OCI-LY7 (cell line): ENCODE data around the gene C11orf54.

ENCODE experiments used
- EZH2phosphoT487 ChIP-seq: fragments of 200-600 bp; sonication (generic); IDR thresholded peaks from 2 replicates; pipeline ENCODE4 v1.6.1; 2018; ENCODE audit warnings: low read depth, borderline replicate concordance, mild to moderate bottlenecking, mixed run types, antibody characterized with exemption, low read length, moderate library complexity, mixed read lengths
- TF ChIP-seq, protein P1 (sequence below): fragments of 200-600 bp; sonication (generic); conservative IDR thresholded peaks from 2 replicates; pipeline ENCODE4 v1.5.1; 2014; ENCODE audit warnings: mild to moderate bottlenecking, antibody characterized with exemption, low read length, moderate library complexity, mixed read lengths

DNA sequence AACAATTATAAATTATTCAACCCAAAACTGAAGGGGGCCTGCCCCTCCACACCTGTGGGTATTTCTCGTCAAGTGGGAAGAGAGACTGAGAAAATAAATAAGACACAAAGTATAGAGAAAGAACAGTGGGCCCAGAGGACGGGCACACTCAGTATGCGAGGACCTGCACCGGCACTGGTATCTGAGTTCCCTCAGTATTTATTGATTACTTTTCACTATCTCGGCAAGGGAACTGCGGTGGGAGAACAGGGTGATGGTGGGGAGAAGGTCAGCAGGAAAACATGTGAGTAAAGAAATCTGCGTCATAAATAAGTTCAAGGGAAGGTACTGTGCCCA lies 3.2 kb downstream of the C11orf54 start:
- TF ChIP-seq, protein P1, sequence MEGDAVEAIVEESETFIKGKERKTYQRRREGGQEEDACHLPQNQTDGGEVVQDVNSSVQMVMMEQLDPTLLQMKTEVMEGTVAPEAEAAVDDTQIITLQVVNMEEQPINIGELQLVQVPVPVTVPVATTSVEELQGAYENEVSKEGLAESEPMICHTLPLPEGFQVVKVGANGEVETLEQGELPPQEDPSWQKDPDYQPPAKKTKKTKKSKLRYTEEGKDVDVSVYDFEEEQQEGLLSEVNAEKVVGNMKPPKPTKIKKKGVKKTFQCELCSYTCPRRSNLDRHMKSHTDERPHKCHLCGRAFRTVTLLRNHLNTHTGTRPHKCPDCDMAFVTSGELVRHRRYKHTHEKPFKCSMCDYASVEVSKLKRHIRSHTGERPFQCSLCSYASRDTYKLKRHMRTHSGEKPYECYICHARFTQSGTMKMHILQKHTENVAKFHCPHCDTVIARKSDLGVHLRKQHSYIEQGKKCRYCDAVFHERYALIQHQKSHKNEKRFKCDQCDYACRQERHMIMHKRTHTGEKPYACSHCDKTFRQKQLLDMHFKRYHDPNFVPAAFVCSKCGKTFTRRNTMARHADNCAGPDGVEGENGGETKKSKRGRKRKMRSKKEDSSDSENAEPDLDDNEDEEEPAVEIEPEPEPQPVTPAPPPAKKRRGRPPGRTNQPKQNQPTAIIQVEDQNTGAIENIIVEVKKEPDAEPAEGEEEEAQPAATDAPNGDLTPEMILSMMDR: no peak
- no peak for TF ChIP-seq EZH2phosphoT487
